Measurements from ENCODE around the gene DNAJC5G. TPM values are rescaled to one million over a fixed set of nuclear protein-coding genes. Genes with fewer than 3 reads are reported as not detected.

The DNAJC5G gene
- total RNA-seq, 1 experiment from 2014 or later: not detected

DNA sequence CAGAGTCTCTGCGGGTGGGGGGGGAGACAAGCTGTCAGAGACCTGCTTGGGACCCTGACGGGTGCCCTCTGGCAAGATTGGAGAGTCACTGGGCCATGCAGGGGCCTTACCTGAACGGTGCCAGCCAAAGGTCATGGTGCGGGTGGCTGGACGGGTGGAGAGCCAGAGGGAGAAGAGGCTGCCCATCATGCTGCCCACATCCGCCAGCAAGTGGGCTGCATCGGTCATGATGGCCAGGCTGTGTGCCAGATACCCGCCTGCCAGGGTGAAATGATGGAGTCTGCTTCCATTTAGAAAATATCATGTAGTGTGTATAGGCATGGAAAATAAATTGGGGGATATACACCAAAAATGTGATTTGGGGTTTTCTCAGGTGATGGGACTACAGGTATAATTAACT, 17.2 kb upstream of the DNAJC5G start:
- DNase-seq (ENCODE audit: unreplicated experiment): no peak
- H3K4me3 Mint-ChIP-seq (ENCODE audit: unreplicated experiment): no peak overlapping the region
- BruUV-seq (replicated peaks): no TSS peak
- H3K9me3 Mint-ChIP-seq (ENCODE audit: unreplicated experiment): no peaks in the 10 kb centered on the region
- CTCF ChIA-PET: no interaction called here
- TF ChIP-seq, protein P1, sequence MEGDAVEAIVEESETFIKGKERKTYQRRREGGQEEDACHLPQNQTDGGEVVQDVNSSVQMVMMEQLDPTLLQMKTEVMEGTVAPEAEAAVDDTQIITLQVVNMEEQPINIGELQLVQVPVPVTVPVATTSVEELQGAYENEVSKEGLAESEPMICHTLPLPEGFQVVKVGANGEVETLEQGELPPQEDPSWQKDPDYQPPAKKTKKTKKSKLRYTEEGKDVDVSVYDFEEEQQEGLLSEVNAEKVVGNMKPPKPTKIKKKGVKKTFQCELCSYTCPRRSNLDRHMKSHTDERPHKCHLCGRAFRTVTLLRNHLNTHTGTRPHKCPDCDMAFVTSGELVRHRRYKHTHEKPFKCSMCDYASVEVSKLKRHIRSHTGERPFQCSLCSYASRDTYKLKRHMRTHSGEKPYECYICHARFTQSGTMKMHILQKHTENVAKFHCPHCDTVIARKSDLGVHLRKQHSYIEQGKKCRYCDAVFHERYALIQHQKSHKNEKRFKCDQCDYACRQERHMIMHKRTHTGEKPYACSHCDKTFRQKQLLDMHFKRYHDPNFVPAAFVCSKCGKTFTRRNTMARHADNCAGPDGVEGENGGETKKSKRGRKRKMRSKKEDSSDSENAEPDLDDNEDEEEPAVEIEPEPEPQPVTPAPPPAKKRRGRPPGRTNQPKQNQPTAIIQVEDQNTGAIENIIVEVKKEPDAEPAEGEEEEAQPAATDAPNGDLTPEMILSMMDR (IDR thresholded peaks at IDR 0.05; ENCODE audit: unreplicated experiment): no peak
- intact Hi-C loops (cut with micrococcal nuclease): no loop called here
- H3K36me3 Mint-ChIP-seq (ENCODE audit: insufficient read depth, unreplicated experiment): no peaks in the 10 kb centered on the region
- H3K27me3 Mint-ChIP-seq (ENCODE audit: insufficient read depth, unreplicated experiment): peaks cover 31% of the 10 kb centered on the region
- peaks cover 21% of the 10 kb centered on the region for H3K4me1 Mint-ChIP-seq (ENCODE audit: insufficient read depth, unreplicated experiment)
- POLR2A ChIA-PET: no interaction called here
- no peak overlapping the region for H3K27ac Mint-ChIP-seq (ENCODE audit: low read depth, unreplicated experiment)

DNA sequence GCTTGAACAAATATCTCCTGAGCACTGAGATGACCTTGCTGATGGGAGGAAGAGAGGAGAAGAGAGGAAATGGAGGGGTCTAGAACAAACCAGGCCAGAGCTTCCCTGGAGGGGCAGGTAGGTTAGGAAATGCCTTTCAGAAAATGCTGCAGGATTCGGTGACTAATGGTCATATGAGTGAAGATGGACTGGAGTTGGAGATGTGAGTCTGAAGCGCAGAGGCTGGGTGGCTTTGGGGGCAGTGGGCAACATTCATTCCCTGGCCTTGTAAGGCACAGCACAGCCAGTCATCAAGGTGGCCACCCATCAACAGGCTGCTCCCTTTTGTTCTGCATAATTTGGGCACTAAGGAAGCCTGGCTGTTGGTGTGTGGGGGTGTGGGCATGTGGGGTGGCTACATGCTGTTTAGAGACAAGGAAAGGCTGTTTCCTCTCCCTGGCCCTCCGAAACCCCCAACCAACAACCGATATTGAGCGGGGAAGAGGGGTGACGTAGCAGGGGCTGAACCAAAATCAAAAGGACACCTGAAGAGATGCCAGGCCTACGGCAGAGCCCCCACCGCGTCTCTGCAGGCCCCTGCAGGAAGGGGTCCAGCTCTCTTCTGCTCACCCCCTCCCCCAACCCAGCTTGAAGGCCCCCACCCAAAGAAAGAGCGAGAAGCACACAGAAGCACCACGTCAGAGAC, 13.8 kb upstream of the DNAJC5G start:
- Mint-ChIP-seq H3K9me3 (ENCODE audit: unreplicated experiment) (no peaks in the 10 kb centered on the region), H3K27me3 (ENCODE audit: insufficient read depth, unreplicated experiment) (peaks cover 31% of the 10 kb centered on the region), H3K4me1 (ENCODE audit: insufficient read depth, unreplicated experiment) (peaks cover 15% of the 10 kb centered on the region), H3K4me3 (ENCODE audit: unreplicated experiment) (peak overlapping the region; percentile 14), H3K27ac (ENCODE audit: low read depth, unreplicated experiment) (no peak overlapping the region), H3K36me3 (ENCODE audit: insufficient read depth, unreplicated experiment) (no peaks in the 10 kb centered on the region)
- intact Hi-C loops (cut with micrococcal nuclease): no loop called here
- TF ChIP-seq, protein P1 (IDR thresholded peaks at IDR 0.05; ENCODE audit: unreplicated experiment): no peak
- CTCF ChIA-PET: interaction anchor here (0.7 kb wide), 1 partner anchor 423 kb away, joined by 3 read pairs; no protein-coding TSS in a partner anchor
- no TSS peak for BruUV-seq (replicated peaks)
- DNase-seq (ENCODE audit: unreplicated experiment): no peak
- POLR2A ChIA-PET: no interaction called here

DNA sequence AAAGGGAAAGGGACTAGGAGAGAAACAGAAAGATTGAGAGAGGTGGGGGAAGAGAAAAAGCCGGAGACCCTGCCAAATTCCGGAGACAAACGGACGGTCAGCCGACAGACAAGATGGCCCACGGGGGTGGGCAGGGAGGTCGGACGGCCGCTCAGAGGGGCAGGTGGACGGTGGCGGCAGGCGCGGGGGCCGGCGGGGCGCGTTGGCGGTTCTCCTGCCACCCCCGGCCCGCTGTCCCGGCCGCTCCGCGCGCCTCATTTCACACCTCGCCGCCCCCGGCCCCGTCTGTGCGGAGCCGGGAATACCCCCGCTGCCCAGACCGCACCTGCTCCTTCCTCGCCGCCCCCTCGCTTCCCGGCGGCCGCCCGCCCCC, 13.3 kb upstream of the DNAJC5G start:
- Mint-ChIP-seq H3K4me3 (ENCODE audit: unreplicated experiment) (peak overlapping the region; percentile 14), H3K4me1 (ENCODE audit: insufficient read depth, unreplicated experiment) (peaks cover 11% of the 10 kb centered on the region), H3K9me3 (ENCODE audit: unreplicated experiment) (no peaks in the 10 kb centered on the region), H3K27me3 (ENCODE audit: insufficient read depth, unreplicated experiment) (peaks cover 31% of the 10 kb centered on the region), H3K27ac (ENCODE audit: low read depth, unreplicated experiment) (no peak overlapping the region), H3K36me3 (ENCODE audit: insufficient read depth, unreplicated experiment) (no peaks in the 10 kb centered on the region)
- intact Hi-C loops (cut with micrococcal nuclease): no loop called here
- TF ChIP-seq, protein P1 (IDR thresholded peaks at IDR 0.05; ENCODE audit: unreplicated experiment): no peak
- ChIA-PET CTCF (interaction anchor here (0.7 kb wide), 1 partner anchor 422 kb away, joined by 3 read pairs; no protein-coding TSS in a partner anchor), POLR2A (no interaction called here)
- no TSS peak for BruUV-seq (replicated peaks)
- no peak for DNase-seq (ENCODE audit: unreplicated experiment)

DNA sequence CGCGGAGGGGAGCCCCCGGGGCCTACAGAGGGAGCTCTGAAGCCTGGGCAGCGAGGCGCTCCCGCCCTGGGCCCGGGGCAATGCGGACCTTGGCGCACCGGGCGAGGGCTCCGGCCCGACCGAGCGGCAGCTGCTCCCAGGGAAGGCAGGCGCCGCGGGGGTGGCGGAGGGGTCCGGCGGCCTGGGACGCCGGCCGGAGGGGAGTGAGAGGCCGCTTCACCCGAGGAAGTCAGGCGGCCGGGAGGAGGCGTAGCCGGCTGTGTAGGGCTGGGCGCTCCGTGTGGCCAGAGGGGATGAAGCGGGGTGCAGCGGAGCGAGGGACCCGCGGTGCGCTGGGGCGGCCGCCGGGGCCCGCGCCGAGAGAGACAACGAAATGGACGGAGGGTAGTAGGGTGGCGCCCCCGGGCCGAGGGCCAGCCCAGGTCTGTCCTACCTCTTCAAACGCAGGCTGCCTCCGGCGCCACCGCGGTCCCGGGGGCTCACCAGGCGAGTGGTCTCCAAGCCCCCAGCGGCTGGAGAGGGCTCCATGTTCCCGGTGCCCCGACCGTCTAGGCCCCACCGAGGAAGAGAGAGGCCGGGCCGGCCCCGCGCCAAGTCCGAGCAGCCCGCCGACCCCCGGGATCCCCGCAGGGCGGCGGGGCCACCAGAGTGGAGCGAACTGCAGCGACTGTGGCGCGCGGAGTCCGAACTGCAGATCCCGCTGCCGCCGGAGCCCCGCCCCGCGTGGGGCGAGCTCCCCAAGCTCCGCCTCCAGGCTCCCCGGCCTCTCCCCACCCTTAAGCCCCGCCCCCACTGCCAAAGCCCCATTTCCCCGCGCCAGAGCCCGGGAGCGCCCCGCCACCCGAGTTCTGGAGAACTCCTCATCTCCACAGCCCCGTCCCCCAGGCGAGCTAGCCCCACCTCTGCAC, 12.6 kb upstream of the DNAJC5G start, which contains the start of gene SLC30A3:
TSS of gene SLC30A3 (minus strand) at position 669 of the 908 bp plus-strand sequence. CDS start at position 528, 141 bp downstream.
- no peaks in the 10 kb centered on the region for H3K9me3 Mint-ChIP-seq (ENCODE audit: unreplicated experiment)
- CTCF ChIA-PET: interaction anchor here (0.5 to 5.9 kb wide), 3 partner anchors 18 to 20 kb away, joined by 4 to 41 read pairs (median 6); partner anchors contain the start of gene TRIM54
- peak within 1 kb of the TSS; percentile 68 for H3K4me3 Mint-ChIP-seq (ENCODE audit: unreplicated experiment)
- intact Hi-C loops (cut with micrococcal nuclease): no loop called here
- TF ChIP-seq, protein P1 (IDR thresholded peaks at IDR 0.05; ENCODE audit: unreplicated experiment): no peak
- H3K4me1 Mint-ChIP-seq (ENCODE audit: insufficient read depth, unreplicated experiment): peaks cover 11% of the 10 kb centered on the region
- H3K36me3 Mint-ChIP-seq (ENCODE audit: insufficient read depth, unreplicated experiment): no peaks in the 10 kb centered on the region
- peaks cover 31% of the 10 kb centered on the region for H3K27me3 Mint-ChIP-seq (ENCODE audit: insufficient read depth, unreplicated experiment)
- H3K27ac Mint-ChIP-seq (ENCODE audit: low read depth, unreplicated experiment): no peak within 1 kb of the TSS
- POLR2A ChIA-PET: interaction anchor here (0.6 to 1.5 kb wide), 2 partner anchors 10 to 166 kb away, joined by 3 to 4 read pairs; no protein-coding TSS in a partner anchor
- no peak for DNase-seq (ENCODE audit: unreplicated experiment)
- no TSS peak for BruUV-seq (replicated peaks)
